Osteocyte (in vitro differentiated cells): ENCODE results near the gene PGRMC2. TPM values are rescaled to one million over a fixed set of nuclear protein-coding genes. Genes with fewer than 3 reads are reported as not detected.
"Not testable (repeated sequence)": the region's sequence is repeated elsewhere in the genome, so short reads cannot be mapped to it uniquely, and the experiment has no call there.

Source experiments
- DNase-seq: peaks from one replicate; pipeline ENCODE4 v3.0.0; 2021; ENCODE audit warnings: mixed read lengths; ENCODE audit not compliant: unreplicated experiment; ENCODE audit errors: extremely low spot score
- H3K27ac Mint-ChIP-seq: one replicate; pipeline ENCODE4 v1.8.0; 2021; ENCODE audit warnings: mild to moderate bottlenecking, mixed read lengths; ENCODE audit not compliant: unreplicated experiment
- H3K27me3 Mint-ChIP-seq: one replicate; pipeline ENCODE4 v1.8.0; 2021; ENCODE audit warnings: mixed read lengths; ENCODE audit not compliant: unreplicated experiment
- H3K36me3 Mint-ChIP-seq: one replicate; pipeline ENCODE4 v1.8.0; 2021; ENCODE audit warnings: mixed read lengths; ENCODE audit not compliant: unreplicated experiment
- H3K4me1 Mint-ChIP-seq: one replicate; pipeline ENCODE4 v1.8.0; 2021; ENCODE audit warnings: mixed read lengths; ENCODE audit not compliant: unreplicated experiment
- H3K4me3 Mint-ChIP-seq: one replicate; pipeline ENCODE4 v1.8.0; 2021; ENCODE audit warnings: mild to moderate bottlenecking, moderate library complexity, mixed read lengths; ENCODE audit not compliant: unreplicated experiment
- H3K9me3 Mint-ChIP-seq: one replicate; pipeline ENCODE4 v1.8.0; 2021; ENCODE audit warnings: mixed read lengths; ENCODE audit not compliant: unreplicated experiment
- CTCF ChIP-seq: fragments of 200-600 bp; sonication (generic); IDR thresholded peaks from 2 replicates; pipeline ENCODE4 v1.5.0; 2021; ENCODE audit warnings: antibody characterized with exemption, mild to moderate bottlenecking, moderate library complexity
- total RNA-seq: library from RNA; stranded (reverse); gene quantifications from 2 replicates; pipeline ENCODE4 v1.2.1, GENCODE V29; 2021

Gene PGRMC2
- total RNA-seq, 1 donor from 2014 or later = 79.2 TPM

DNA sequence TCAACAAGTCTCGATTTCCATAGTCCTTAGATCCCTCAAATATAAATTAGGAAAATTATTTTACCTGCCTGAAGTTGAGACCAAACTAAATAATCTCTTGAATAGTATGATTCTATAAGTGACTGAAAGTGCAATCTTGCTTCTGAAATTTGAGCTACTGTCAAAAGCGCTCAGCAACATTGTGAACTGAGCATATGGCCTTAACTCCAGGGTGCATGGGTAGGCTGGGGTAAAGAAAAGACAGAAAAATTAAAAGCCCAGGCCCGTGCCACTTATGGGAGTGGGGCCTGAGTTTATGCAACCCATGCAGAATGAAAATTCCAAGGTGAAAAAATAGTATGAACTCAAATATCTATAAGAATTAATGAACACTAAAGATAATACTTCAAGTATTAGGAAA, 9.8 kb downstream of the PGRMC2 start:
- DNase-seq = no peak
- Mint-ChIP-seq H3K27ac (no peak overlapping the region), H3K4me3 (no peak overlapping the region), H3K4me1 (peaks cover 30% of the 10 kb centered on the region), H3K27me3 (no peaks in the 10 kb centered on the region), H3K36me3 (peaks cover 20% of the 10 kb centered on the region), H3K9me3 (no peaks in the 10 kb centered on the region)
- TF ChIP-seq CTCF = no peak

- H3K4me1 Mint-ChIP-seq = peaks cover 24% of the 10 kb centered on the region
- H3K4me3 Mint-ChIP-seq = no peak overlapping the region
- H3K9me3 Mint-ChIP-seq = no peaks in the 10 kb centered on the region
- peak overlapping the region; percentile 27 for H3K27ac Mint-ChIP-seq
- no peak for DNase-seq
- peaks cover 22% of the 10 kb centered on the region for H3K36me3 Mint-ChIP-seq
- no peaks in the 10 kb centered on the region for H3K27me3 Mint-ChIP-seq
- no peak for TF ChIP-seq CTCF
Observed at GRCh38 chr4:128275346-128275745, 12.3 kb downstream of the PGRMC2 start.

DNA sequence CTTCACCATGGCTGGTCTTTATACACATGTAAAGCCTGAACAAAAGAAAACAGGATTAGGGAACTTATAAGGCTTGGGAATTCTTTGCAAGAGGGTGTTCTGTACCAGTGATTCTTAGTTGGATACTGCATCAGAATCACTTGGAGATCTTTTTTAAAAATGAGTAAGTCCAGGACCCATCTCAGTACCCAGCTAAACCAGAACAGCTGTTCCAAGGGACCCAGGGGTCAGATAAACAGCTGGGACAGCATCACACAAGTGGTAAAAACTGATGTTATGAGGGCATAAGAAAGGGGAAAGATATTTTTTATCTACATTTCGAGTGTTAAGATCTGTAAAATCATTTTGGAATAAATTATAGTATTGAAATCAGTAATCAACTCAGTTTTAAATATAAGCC, 16.1 kb downstream of the PGRMC2 start:
- H3K9me3 Mint-ChIP-seq = peaks cover 1% of the 10 kb centered on the region
- H3K27ac Mint-ChIP-seq = no peak overlapping the region
- H3K27me3 Mint-ChIP-seq = no peaks in the 10 kb centered on the region
- H3K36me3 Mint-ChIP-seq = peaks cover 17% of the 10 kb centered on the region
- no peak for DNase-seq
- peaks cover 23% of the 10 kb centered on the region for H3K4me1 Mint-ChIP-seq
- H3K4me3 Mint-ChIP-seq = no peak overlapping the region
- TF ChIP-seq CTCF = no peak

GRCh38 chr4:128268970-128269369, 18.6 kb downstream of the PGRMC2 start:
- no peak for DNase-seq
- peaks cover 17% of the 10 kb centered on the region for H3K9me3 Mint-ChIP-seq
- no peak for TF ChIP-seq CTCF
- no peak overlapping the region for H3K27ac Mint-ChIP-seq
- peaks cover 11% of the 10 kb centered on the region for H3K4me1 Mint-ChIP-seq
- no peak overlapping the region for H3K4me3 Mint-ChIP-seq
- no peaks in the 10 kb centered on the region for H3K27me3 Mint-ChIP-seq
- H3K36me3 Mint-ChIP-seq = peaks cover 20% of the 10 kb centered on the region

DNA sequence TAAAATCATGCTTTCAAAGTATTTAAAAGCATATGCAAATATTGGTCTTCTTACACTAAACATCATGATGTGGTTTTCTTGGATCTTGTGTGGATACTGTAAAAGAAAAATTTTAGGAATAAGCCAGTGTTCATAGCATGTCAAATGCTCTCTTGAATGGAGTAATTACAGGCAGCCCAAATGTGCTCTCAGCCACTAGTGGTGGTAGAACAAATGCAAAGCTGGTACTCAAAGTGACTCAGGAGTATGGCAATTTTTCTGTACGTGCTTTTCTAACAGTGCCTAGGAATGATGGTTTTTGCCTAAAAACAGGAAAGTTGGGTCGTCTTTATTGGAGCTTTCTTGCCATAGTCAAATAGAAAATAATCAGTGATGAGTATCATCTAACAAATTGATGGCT, 19.9 kb downstream of the PGRMC2 start:
- no peak for DNase-seq

DNA sequence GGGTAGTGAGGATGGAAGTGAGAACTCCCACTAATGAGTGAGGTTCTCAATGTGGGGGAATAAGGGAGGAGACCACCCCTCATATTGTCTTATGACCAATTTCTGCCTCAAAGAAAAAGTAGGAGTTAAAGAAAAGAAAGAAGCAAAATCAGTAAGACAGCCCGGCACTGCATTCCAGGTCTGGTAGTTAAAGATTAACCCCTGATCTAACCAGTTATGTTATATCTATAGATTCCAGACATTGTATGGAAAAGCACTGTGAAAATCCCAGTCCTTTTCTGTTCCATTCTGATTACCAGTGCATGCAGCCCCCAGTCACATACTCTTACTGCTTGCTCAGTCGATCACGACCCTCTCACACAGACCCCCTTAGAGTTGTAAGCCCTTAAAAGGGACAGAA, 20.4 kb downstream of the PGRMC2 start:
- Mint-ChIP-seq H3K36me3 (peaks cover 14% of the 10 kb centered on the region), H3K9me3 (peaks cover 22% of the 10 kb centered on the region)
- H3K27me3 Mint-ChIP-seq, H3K27ac Mint-ChIP-seq, H3K4me3 Mint-ChIP-seq, H3K4me1 Mint-ChIP-seq, DNase-seq: not testable (repeated sequence)

More for the DNA sequence above, 19.9 kb downstream of the PGRMC2 start:
- H3K4me1 Mint-ChIP-seq = peaks cover 11% of the 10 kb centered on the region
- peaks cover 17% of the 10 kb centered on the region for H3K36me3 Mint-ChIP-seq
- H3K9me3 Mint-ChIP-seq = peaks cover 22% of the 10 kb centered on the region
- H3K27me3 Mint-ChIP-seq = no peaks in the 10 kb centered on the region
- H3K27ac Mint-ChIP-seq = no peak overlapping the region
- TF ChIP-seq CTCF = no peak
- no peak overlapping the region for H3K4me3 Mint-ChIP-seq

GRCh38 chr4:128265550-128265949, 22.1 kb downstream of the PGRMC2 start:
- not testable (repeated sequence) for H3K4me3 Mint-ChIP-seq, DNase-seq, H3K36me3 Mint-ChIP-seq, H3K27me3 Mint-ChIP-seq, H3K27ac Mint-ChIP-seq, H3K4me1 Mint-ChIP-seq
- H3K9me3 Mint-ChIP-seq = peaks cover 22% of the 10 kb centered on the region

DNA sequence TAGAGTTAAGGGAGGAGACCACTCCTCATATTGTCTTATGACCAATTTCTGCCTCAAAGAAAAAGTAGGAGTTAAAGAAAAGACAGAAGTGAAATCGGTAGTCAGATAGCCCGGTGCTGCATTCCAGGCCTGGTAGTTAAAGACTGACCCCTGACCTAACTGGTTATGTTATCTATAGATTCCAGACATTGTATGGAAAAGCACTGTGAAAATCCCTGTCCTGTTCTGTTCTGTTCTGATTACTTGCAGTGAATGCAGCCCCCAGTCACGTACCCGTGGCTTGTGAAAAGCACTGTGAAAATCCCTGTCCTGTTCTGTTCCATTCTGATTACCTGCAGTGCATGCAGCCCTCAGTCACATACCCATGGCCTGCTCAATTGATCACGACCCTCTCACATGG, 27.7 kb downstream of the PGRMC2 start:
- not testable (repeated sequence) for H3K27ac Mint-ChIP-seq, H3K4me1 Mint-ChIP-seq, H3K4me3 Mint-ChIP-seq, H3K9me3 Mint-ChIP-seq, H3K27me3 Mint-ChIP-seq, DNase-seq, H3K36me3 Mint-ChIP-seq
